EH (cell line): ENCODE results near the gene LYPLA2.
"Not testable (repeated sequence)": the region's sequence is repeated elsewhere in the genome, so short reads cannot be mapped to it uniquely, and the experiment has no call there.

Experiments used
- DNase-seq: peaks from one replicate; pipeline ENCODE4 v3.0.0-alpha.2; 2015; ENCODE audit warnings: low read depth

Gene LYPLA2

GRCh38 chr1:23801338-23801748 lies 10.4 kb downstream of the LYPLA2 start:
- DNase-seq = no peak

GRCh38 chr1:23801876-23802275 lies 10.9 kb downstream of the LYPLA2 start:
- no peak for DNase-seq

- not testable (repeated sequence) for DNase-seq
Observed at GRCh38 chr1:23802809-23803342, 11.9 kb downstream of the LYPLA2 start.

GRCh38 chr1:23803674-23804073 lies 12.7 kb downstream of the LYPLA2 start:
- no peak for DNase-seq

- DNase-seq = no peak
Observed at GRCh38 chr1:23804183-23804835, 13.4 kb downstream of the LYPLA2 start.

GRCh38 chr1:23805025-23805424 lies 14.1 kb downstream of the LYPLA2 start:
- DNase-seq = no peak

- DNase-seq = no peak
Observed at GRCh38 chr1:23806280-23806679, 15.3 kb downstream of the LYPLA2 start.

- DNase-seq = no peak
Observed at GRCh38 chr1:23807453-23807852, 16.5 kb downstream of the LYPLA2 start.

GRCh38 chr1:23809751-23810171 lies 18.8 kb downstream of the LYPLA2 start:
- peak; percentile 68 for DNase-seq

- DNase-seq = peak; percentile 35
Observed at GRCh38 chr1:23810818-23811540, 20.0 kb downstream of the LYPLA2 start.

GRCh38 chr1:23814016-23814415 lies 23.1 kb downstream of the LYPLA2 start:
- no peak for DNase-seq

- DNase-seq = no peak
Observed at GRCh38 chr1:23816361-23816760, 25.4 kb downstream of the LYPLA2 start.

GRCh38 chr1:23816906-23817305 lies 26.0 kb downstream of the LYPLA2 start:
- no peak for DNase-seq

GRCh38 chr1:23817633-23818032 lies 26.7 kb downstream of the LYPLA2 start:
- DNase-seq = no peak

GRCh38 chr1:23823767-23824166 lies 32.8 kb downstream of the LYPLA2 start:
- DNase-seq = no peak

GRCh38 chr1:23824711-23825075 lies 33.7 kb downstream of the LYPLA2 start:
- DNase-seq = no peak

- peak; percentile 91 for DNase-seq
Observed at GRCh38 chr1:23825076-23825761, 34.3 kb downstream of the LYPLA2 start, which contains the start of gene HMGCL. HMGCL (minus strand) TSS chr1:23825429; CDS start chr1:23825415, 14 bp downstream.

GRCh38 chr1:23825762-23826522 lies 35.0 kb downstream of the LYPLA2 start:
- DNase-seq = no peak

- not testable (repeated sequence) for DNase-seq
Observed at GRCh38 chr1:23826590-23826989, 35.6 kb downstream of the LYPLA2 start.

- DNase-seq = no peak
Observed at GRCh38 chr1:23827717-23828116, 36.8 kb downstream of the LYPLA2 start.

GRCh38 chr1:23834156-23834555 lies 43.2 kb downstream of the LYPLA2 start:
- DNase-seq = not testable (repeated sequence)

GRCh38 chr1:23836037-23836436 lies 45.1 kb downstream of the LYPLA2 start:
- no peak for DNase-seq
